DND-41 (cell line): ENCODE results near the gene KCNH2.

Source experiments
- ATAC-seq: fragments of 200-7000 bp; cut with Tn5 transposase; 3 replicates; pipeline ENCODE4 v1.9.1; 2021; ENCODE audit warnings: low read depth; ENCODE audit not compliant: insufficient read depth
- DNase-seq: peaks from one replicate; pipeline ENCODE4 v3.0.0-alpha.2; 2020
- H2AFZ ChIP-seq: 2 replicates; pipeline ENCODE4 v1.6.0; 2012; ENCODE audit warnings: low read depth, low read length
- H3K27ac ChIP-seq: 2 replicates; pipeline ENCODE4 v1.5.1; 2012; ENCODE audit warnings: low read length, inconsistent platforms
- H3K27me3 ChIP-seq: fragments of 200-600 bp; sonication (generic); 2 replicates; pipeline ENCODE4 v1.6.0; 2012; ENCODE audit warnings: low read length, mild to moderate bottlenecking, inconsistent platforms; ENCODE audit not compliant: insufficient read depth, poor library complexity
- H3K36me3 ChIP-seq: 2 replicates; pipeline ENCODE4 v1.5.1; 2012; ENCODE audit warnings: low read length, inconsistent platforms; ENCODE audit not compliant: insufficient read depth
- H3K4me1 ChIP-seq: 2 replicates; pipeline ENCODE4 v1.5.1; 2012; ENCODE audit warnings: mild to moderate bottlenecking, low read length; ENCODE audit not compliant: insufficient read depth
- H3K4me2 ChIP-seq: 2 replicates; pipeline ENCODE4 v1.6.0; 2012; ENCODE audit warnings: mild to moderate bottlenecking, moderate library complexity, low read length, inconsistent platforms; ENCODE audit not compliant: insufficient read depth
- H3K4me3 ChIP-seq, 2 experiments: fragments of 200-600 bp in 1 of 2; shearing (Covaris generic) in 1 of 2; 2 replicates each; pipeline ENCODE4 v1.5.1; 2012 to 2016; ENCODE audit warnings: inconsistent platforms in 2 of 2, low read length in 2 of 2, mild to moderate bottlenecking in 2 of 2, low read depth in 1 of 2, moderate library complexity in 1 of 2
- H3K79me2 ChIP-seq: 2 replicates; pipeline ENCODE4 v1.6.0; 2012; ENCODE audit warnings: low read length, inconsistent platforms; ENCODE audit not compliant: insufficient read depth
- H3K9ac ChIP-seq: 2 replicates; pipeline ENCODE4 v1.6.0; 2012; ENCODE audit warnings: low read depth, mild to moderate bottlenecking, inconsistent platforms, low read length, moderate library complexity
- H3K9me3 ChIP-seq: 2 replicates; pipeline ENCODE4 v1.5.1; 2012; ENCODE audit warnings: low read length, moderate library complexity, mild to moderate bottlenecking, inconsistent platforms; ENCODE audit not compliant: insufficient read depth, severe bottlenecking
- H4K20me1 ChIP-seq: 2 replicates; pipeline ENCODE4 v1.6.0; 2012; ENCODE audit warnings: low read length; ENCODE audit not compliant: insufficient read depth
- CTCF ChIP-seq: IDR thresholded peaks from 2 replicates; pipeline ENCODE4 v1.5.1; 2012; ENCODE audit warnings: borderline replicate concordance, low read length, moderate library complexity, mild to moderate bottlenecking; ENCODE audit not compliant: poor library complexity, severe bottlenecking; ENCODE audit errors: extremely low read depth
- EZH2 ChIP-seq: IDR thresholded peaks from 3 replicates; pipeline ENCODE4 v1.6.1; 2012; ENCODE audit warnings: borderline replicate concordance, low read depth, mild to moderate bottlenecking, moderate library complexity, low read length, inconsistent platforms; ENCODE audit not compliant: severe bottlenecking

Gene KCNH2

GRCh38 chr7:150939466-150939865, 38.7 kb downstream of the KCNH2 start:
- Histone ChIP-seq H3K9ac (no peak overlapping the region), H3K4me3 (no peak overlapping the region), H3K79me2 (no peaks in the 10 kb centered on the region), H3K36me3 (no peaks in the 10 kb centered on the region), H3K4me2 (no peak overlapping the region), H2AFZ (no peak overlapping the region), H3K4me1 (peaks cover 7% of the 10 kb centered on the region), H3K27me3 (peaks cover 27% of the 10 kb centered on the region), H3K9me3 (no peaks in the 10 kb centered on the region), H4K20me1 (peaks cover 4% of the 10 kb centered on the region), H3K27ac (no peak overlapping the region)
- no peak for ATAC-seq
- no peak for TF ChIP-seq CTCF
- no peak for TF ChIP-seq EZH2
- no peak for DNase-seq

GRCh38 chr7:150939052-150939451, 39.1 kb downstream of the KCNH2 start:
- Histone ChIP-seq H3K79me2 (no peaks in the 10 kb centered on the region), H3K9me3 (no peaks in the 10 kb centered on the region), H3K27ac (no peak overlapping the region), H3K9ac (no peak overlapping the region), H3K36me3 (no peaks in the 10 kb centered on the region), H3K27me3 (peaks cover 27% of the 10 kb centered on the region), H3K4me1 (peaks cover 7% of the 10 kb centered on the region), H2AFZ (no peak overlapping the region), H4K20me1 (peaks cover 4% of the 10 kb centered on the region), H3K4me2 (no peak overlapping the region), H3K4me3 (no peak overlapping the region)
- DNase-seq, result no peak
- no peak for ATAC-seq
- no peak for TF ChIP-seq CTCF
- TF ChIP-seq EZH2, result no peak

- Histone ChIP-seq H3K79me2 (no peaks in the 10 kb centered on the region), H3K27me3 (peaks cover 27% of the 10 kb centered on the region), H3K27ac (no peak overlapping the region), H3K9me3 (no peaks in the 10 kb centered on the region), H3K4me2 (no peak overlapping the region), H3K9ac (no peak overlapping the region), H3K4me3 (no peak overlapping the region), H3K4me1 (peaks cover 7% of the 10 kb centered on the region), H4K20me1 (peaks cover 4% of the 10 kb centered on the region), H2AFZ (no peak overlapping the region), H3K36me3 (no peaks in the 10 kb centered on the region)
- no peak for DNase-seq
- ATAC-seq, result no peak
- TF ChIP-seq CTCF (no peak), EZH2 (no peak)
These were observed 39.6 kb downstream of the KCNH2 start for GRCh38 chr7:150938566-150938965.
